Hepatocyte (in vitro differentiated cells): ENCODE results near the gene COMT.

Experiments
- CTCF ChIP-seq: fragments of 200-600 bp; sonication (generic); IDR thresholded peaks from 2 replicates; pipeline ENCODE4 v1.5.1; 2016; ENCODE audit warnings: antibody characterized with exemption, mild to moderate bottlenecking; ENCODE audit not compliant: poor library complexity
- EZH2 ChIP-seq: fragments of 200-600 bp; sonication (generic); IDR thresholded peaks from 2 replicates; pipeline ENCODE4 v1.6.1; 2016; ENCODE audit warnings: antibody characterized with exemption, mild to moderate bottlenecking, borderline replicate concordance

- TF ChIP-seq CTCF (no peak), EZH2 (no peak)
Observed at GRCh38 chr22:19916941-19917340, 24.6 kb upstream of the COMT start.
